Activated CD4-positive, alpha-beta T cell treated with anti-CD3 and anti-CD28 coated beads, Interleukin-10, Interleukin-2, amounts not matched to agents 100 ng/mL and 50 ng/mL, durations not matched to agents 16 hours and 8 hours (primary cell): ENCODE data around the gene SLC5A10.

Experiments used
- DNase-seq: peaks from one replicate; pipeline ENCODE4 v3.0.0-alpha.2; 2020

The SLC5A10 gene

GRCh38 chr17:18987862-18988545 is 36.0 kb downstream of the SLC5A10 start:
- no peak for DNase-seq

- no peak for DNase-seq
These were observed 36.7 kb downstream of the SLC5A10 start for GRCh38 chr17:18988546-18989173.

- no peak for DNase-seq
These were observed 38.4 kb downstream of the SLC5A10 start for GRCh38 chr17:18990331-18990730.

- DNase-seq: no peak
These were observed 39.8 kb downstream of the SLC5A10 start for GRCh38 chr17:18991531-18992315.

- DNase-seq: peak; percentile 40
These were observed 40.6 kb downstream of the SLC5A10 start for GRCh38 chr17:18992454-18993130.

- DNase-seq: no peak
These were observed 42.1 kb downstream of the SLC5A10 start for GRCh38 chr17:18993905-18994526.

- no peak for DNase-seq
These were observed 42.7 kb downstream of the SLC5A10 start for GRCh38 chr17:18994631-18995030.

- DNase-seq: no peak
These were observed 43.3 kb downstream of the SLC5A10 start for GRCh38 chr17:18995220-18995619.

GRCh38 chr17:18996458-18996857 is 44.5 kb downstream of the SLC5A10 start:
- no peak for DNase-seq

GRCh38 chr17:18997650-18998196 is 45.8 kb downstream of the SLC5A10 start:
- DNase-seq: no peak

GRCh38 chr17:18999394-18999793 is 47.4 kb downstream of the SLC5A10 start:
- DNase-seq: no peak

GRCh38 chr17:18999911-19000310 is 47.9 kb downstream of the SLC5A10 start:
- DNase-seq: no peak

GRCh38 chr17:19000531-19001325 is 48.8 kb downstream of the SLC5A10 start:
- DNase-seq: no peak

GRCh38 chr17:19001907-19002590 is 50.1 kb downstream of the SLC5A10 start:
- no peak for DNase-seq

- DNase-seq: no peak
These were observed 51.0 kb downstream of the SLC5A10 start for GRCh38 chr17:19002805-19003542.

- peak; percentile 35 for DNase-seq
These were observed 51.8 kb downstream of the SLC5A10 start for GRCh38 chr17:19003543-19004420.

- DNase-seq: peak; percentile 90
These were observed 52.6 kb downstream of the SLC5A10 start, which contains the start of gene FAM83G for GRCh38 chr17:19004421-19005136. FAM83G (minus strand) TSS chr17:19004764; CDS start chr17:19004041, 723 bp downstream.

GRCh38 chr17:19005137-19005773 is 53.3 kb downstream of the SLC5A10 start:
- no peak for DNase-seq
